ENCODE data around the gene STK11. TPM values are rescaled to one million over a fixed set of nuclear protein-coding genes. Genes with fewer than 3 reads are reported as not detected.
A peak's percentile ranks its signal among the peaks of the same experiment; 100 is the strongest.

STK11 gene
- total RNA-seq, 4 donors from 2014 or later, result 74.0 to 106 (median 78.4) TPM

DNA sequence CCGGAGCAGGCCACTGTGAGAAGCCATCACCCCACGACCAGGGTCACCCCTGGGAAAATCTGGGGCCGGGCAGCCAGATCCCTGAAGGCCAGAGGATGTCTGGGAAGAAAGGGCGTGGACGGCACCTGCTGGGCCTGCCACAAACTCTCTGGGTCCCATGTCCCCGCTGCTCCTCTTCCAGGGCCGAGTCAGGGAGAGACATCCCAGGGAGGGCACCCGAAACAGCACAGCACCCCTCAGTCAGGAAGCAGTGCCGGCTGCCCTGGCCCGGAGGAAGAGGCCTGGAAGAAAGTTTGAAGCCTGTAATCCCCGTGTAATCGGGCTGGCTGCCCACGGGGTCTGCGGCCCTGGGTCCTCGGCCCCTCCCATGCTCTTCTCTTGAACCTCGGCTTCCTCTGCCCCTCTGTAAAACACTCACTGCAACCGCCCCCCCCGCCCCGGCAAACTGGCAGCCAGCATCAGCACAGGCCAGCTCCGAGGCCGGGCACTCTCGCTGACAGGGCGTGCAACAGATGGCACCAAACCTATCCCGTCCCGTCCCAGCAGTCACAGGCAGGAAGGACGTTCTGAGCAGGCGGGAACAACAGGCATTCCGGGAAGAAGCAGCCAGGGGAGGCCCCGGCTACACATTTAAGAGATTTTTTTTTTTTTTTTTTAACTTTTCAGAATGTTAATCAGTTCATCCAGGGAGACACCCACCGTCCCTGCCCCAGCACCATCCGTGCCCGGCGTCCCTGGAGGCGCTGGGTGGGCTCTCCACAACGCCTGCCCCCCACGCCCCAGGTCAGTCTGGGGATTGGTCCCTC, 33.0 kb upstream of the STK11 start:
- intact Hi-C loops (cut with DNase I; ENCODE audit: low total_unique reads), result no loop called here
- no peak for TF ChIP-seq CTCF (IDR thresholded peaks at IDR 0.05)
- no peak for TF ChIP-seq POLR2A (IDR thresholded peaks at IDR 0.05)
- WGBS, 2 donors, result 7 to 12% methylated on average over 29 to 30 of the region's 36 CpGs
- peak in 1 of 2 donors; percentile 93 for DNase-seq (ENCODE audit: low spot score in 2 of 2)
- peak overlapping the region; percentile 56 for H3K4me3 ChIP-seq (ENCODE audit: low read depth, poor library complexity, severe bottlenecking)

DNA sequence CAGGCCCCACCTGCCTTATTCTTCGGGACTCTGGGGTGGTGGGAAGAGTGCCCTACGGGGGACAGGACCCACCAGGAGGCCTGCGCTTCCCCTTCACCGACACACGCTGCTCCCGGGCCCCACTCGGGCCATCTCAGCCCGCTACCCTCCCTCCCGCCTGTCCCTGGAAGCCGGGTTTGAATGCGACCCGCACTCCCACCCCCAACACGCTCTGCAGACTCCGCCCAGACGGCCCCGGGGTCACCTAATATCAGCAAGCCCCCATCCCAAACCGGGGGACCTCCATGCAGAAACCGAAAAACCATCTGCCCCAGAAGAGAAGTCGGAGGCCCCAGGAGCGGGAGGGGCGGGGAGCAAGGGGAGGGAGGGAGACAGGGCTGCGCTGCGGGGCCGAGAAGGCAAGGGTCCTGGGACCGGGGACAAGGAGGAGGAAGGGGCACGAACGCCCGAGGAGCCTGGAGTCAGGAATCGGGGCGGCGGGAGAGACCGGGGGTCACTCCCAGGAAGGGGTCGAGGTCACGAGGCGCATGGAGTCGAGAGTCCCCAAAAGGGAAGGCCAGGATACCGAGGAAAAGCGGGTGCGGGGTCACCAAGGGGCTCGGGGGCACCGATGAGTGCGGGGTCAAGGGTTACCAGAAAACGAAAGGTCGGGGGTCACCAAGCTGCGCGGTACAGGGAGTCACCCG, 32.3 kb upstream of the STK11 start:
- DNase-seq (ENCODE audit: low spot score in 2 of 2), result peak in 1 of 2 donors; percentile 89
- intact Hi-C loops (cut with DNase I; ENCODE audit: low total_unique reads), result no loop called here
- peak overlapping the region; percentile 56 for H3K4me3 ChIP-seq (ENCODE audit: low read depth, poor library complexity, severe bottlenecking)
- WGBS, 2 donors, result 1% methylated on average over 45 to 47 of the region's 47 CpGs
- TF ChIP-seq POLR2A (IDR thresholded peaks at IDR 0.05), result no peak
- no peak for TF ChIP-seq CTCF (IDR thresholded peaks at IDR 0.05)

DNA sequence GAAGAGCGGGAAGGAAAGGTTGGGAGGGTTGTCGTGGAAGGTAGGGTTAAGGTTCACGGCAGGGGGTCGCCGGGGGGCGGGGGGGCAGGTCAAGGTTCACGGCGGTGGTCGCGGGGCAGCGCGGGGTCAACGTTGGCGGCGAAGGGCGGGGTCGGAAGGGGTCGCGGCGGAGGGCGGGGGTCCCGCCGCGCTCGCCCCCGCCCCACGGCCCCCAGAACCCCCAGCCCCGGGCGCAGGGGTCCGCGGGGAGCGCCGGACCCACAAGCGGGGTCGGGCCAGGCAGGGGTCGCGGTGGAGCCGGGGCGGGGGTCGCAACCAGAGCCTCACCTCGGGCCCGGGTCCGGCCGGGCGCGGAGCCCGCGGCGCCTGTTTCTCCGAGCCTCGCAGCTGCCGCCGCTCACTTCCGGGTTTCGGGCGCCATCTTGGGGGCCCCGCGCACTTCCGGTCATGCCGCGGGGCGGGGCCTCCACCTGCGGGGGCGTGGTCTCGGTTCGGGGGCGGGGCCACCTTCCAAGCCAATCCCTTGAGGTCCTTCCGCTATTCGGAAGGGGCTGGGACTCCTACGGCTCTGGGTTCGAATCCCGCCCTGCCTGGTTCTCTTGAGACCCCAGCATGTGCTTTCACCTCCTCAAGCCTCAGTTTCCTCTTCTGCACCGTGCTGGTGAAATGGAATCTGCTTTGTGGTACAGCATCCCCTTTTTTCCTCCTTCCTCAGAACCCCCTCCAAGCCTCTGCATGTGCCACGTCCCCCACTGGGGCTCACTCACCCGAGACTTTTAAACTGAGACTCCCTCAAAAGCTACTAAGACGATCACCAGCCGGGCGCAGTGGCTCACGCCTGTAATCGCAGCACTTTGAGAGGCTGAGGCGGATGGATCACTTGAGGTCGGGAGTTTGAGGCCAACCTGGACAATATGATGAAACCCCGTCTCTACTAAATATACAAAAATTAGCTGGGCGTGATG, 31.5 kb upstream of the STK11 start, which contains the start of gene SBNO2:
Gene SBNO2, minus strand, starts transcription at position 424 of the 965 bp plus-strand sequence. CDS start 19,992 bp downstream, outside the sequence.
- TF ChIP-seq CTCF (IDR thresholded peaks at IDR 0.05), result no peak
- TF ChIP-seq POLR2A (IDR thresholded peaks at IDR 0.05), result peak in 1 of 2 donors; percentile 39
- intact Hi-C loops (cut with DNase I; ENCODE audit: low total_unique reads), result no loop called here
- peak; percentile 84 to 98 for DNase-seq (ENCODE audit: low spot score in 2 of 2)
- H3K4me3 ChIP-seq (ENCODE audit: low read depth, poor library complexity, severe bottlenecking), result peak within 1 kb of the TSS; percentile 56
- WGBS, 2 donors, result 23 to 27% methylated on average over 39 to 46 of the region's 84 CpGs

DNA sequence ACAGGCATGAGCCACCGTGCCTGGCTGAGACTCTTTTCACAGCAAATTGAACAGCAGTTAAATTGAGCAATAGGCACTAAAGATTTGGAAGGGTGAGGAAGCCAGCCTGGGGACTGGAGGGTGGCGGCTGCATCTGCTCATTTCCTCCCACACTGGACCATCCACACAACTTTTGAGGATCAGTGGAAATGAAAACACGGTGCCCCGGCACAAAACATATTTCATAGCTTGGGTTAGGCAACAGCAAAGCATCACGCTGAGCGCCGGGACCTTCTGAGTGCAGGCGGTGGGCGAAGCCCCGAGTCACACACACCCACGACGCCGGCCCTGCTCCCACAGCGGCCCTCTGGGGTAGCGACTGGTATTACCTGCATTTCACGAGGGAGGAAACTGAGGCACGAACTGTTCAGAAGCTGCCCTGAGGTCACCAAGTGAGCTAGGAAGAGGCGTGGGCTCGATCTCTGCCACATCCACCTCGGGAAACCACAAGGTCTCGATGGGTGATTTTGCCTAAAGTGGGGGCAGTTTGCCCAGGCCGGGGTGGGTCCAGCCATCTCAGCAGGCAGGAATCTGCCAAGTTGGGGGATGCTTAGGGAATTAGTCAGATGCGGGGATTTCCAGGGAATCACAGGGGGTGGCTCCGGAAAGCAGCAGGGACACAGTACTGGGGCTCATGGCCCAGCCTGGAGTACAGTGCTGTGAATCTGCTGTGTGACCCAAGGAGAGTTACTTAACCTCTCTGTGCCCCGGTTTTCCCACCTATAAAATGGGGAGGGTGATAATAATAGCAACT, 28.1 kb upstream of the STK11 start:
- intact Hi-C loops (cut with DNase I; ENCODE audit: low total_unique reads), result no loop called here
- TF ChIP-seq POLR2A (IDR thresholded peaks at IDR 0.05) (no peak), CTCF (IDR thresholded peaks at IDR 0.05) (no peak)
- WGBS, 2 donors, result 21 to 26% methylated on average over 24 to 25 of the region's 25 CpGs
- DNase-seq (ENCODE audit: low spot score in 2 of 2), result peak; percentile 63 to 93
- no peak overlapping the region for H3K4me3 ChIP-seq (ENCODE audit: low read depth, poor library complexity, severe bottlenecking)

DNA sequence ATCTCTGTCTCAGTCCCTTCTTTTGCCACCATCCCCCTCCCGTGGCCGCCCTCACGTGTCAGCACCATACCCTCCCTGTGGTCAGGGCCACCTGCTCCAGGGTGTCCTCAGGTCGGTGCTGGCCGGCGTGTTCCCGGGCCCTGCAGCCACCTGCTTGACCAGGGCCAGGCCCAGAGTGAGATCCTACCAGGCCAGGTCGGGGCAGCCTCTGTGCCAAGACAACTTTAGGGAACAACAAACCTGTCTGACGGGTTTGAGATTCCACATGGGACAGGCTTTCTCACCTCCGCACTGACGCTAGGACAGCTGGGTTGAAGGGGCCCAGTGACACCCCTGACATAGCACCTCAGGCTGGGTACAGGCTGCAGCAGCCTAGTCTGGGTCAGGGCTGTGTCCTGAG, 24.0 kb upstream of the STK11 start:
- no peak for DNase-seq (ENCODE audit: low spot score in 2 of 2)
- H3K4me3 ChIP-seq (ENCODE audit: low read depth, poor library complexity, severe bottlenecking), result no peak overlapping the region
- no peak for TF ChIP-seq CTCF (IDR thresholded peaks at IDR 0.05)
- TF ChIP-seq POLR2A (IDR thresholded peaks at IDR 0.05), result no peak
- 36 to 62% methylated on average over 9 to 11 of the region's 11 CpGs for WGBS, 2 donors
- intact Hi-C loops (cut with DNase I; ENCODE audit: low total_unique reads), result loop anchor here (10.0 kb wide), 1 partner anchor 67 kb away; no protein-coding TSS in a partner anchor

Measured in lower leg skin (tissue), 4 donors.